ENCODE data around the gene CIT. TPM values are rescaled to one million over a fixed set of nuclear protein-coding genes. Genes with fewer than 3 reads are reported as not detected.

CIT gene
- total and polyA plus RNA-seq, 10 of the 15 experiments (the other 5 are each of a cell fraction or from before 2014, with no cell fraction given): 1.0 to 38.2 (median 14.9) TPM

DNA sequence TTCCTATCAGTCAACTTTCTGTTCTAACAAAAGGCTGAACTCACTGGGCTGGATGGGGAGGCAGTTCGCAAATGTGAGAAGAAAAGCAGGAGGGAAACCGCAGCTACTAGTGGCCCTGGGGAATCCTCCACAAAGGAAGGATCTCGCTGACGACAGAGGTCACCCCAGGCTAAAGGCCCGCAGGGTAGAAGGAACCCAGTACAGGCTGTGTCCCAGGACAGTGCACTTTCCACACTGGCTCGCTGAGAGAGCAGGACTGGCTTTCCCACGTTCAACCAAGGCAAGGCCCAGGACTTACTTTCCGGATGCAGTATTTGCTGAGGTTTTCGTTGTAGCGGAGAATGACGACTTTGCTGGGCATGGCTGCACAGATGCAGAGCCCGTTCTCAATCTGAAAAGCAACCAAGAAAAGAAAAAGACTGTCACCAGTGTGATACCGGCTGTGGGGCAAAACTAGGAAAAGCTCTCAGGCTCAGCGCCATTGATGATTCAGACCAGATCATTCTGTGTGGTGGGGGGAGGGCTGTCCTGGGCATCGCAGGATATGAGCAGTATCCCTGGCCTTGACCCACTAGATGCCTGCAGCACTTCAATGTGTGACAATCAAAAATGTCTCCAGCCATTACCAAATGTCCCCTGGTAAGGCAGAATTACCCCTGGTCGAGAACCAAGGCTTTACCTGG is 172.9 kb downstream of the CIT start:
- ChIA-PET POLR2A (no interaction called here), RAD21 (ENCODE audit: unreplicated experiment) (no interaction called here), SMC1A (ENCODE audit: uncharacterized antibody, unreplicated experiment) (no interaction called here), CTCF (no interaction called here)
- TF ChIP-seq IRF4 (IDR thresholded peaks at IDR 0.05; ENCODE audit: low read depth, low read length): no peak
- TF ChIP-seq ZNF207 (IDR thresholded peaks at IDR 0.05; ENCODE audit: borderline replicate concordance): no peak
- TF ChIP-seq SPI1 (IDR thresholded peaks at IDR 0.05; ENCODE audit: borderline replicate concordance, insufficient read depth, low read depth, low read length): no peak
- TF ChIP-seq, protein P1, sequence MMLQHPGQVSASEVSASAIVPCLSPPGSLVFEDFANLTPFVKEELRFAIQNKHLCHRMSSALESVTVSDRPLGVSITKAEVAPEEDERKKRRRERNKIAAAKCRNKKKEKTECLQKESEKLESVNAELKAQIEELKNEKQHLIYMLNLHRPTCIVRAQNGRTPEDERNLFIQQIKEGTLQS (IDR thresholded peaks at IDR 0.05; ENCODE audit: borderline replicate concordance, extremely low read depth, low read depth, low read length): no peak
- Histone ChIP-seq H3K27ac (ENCODE audit: control insufficient read depth, insufficient read depth) (no peak overlapping the region), H3K4me1 (ENCODE audit: control insufficient read depth, insufficient read depth, low read length) (no peaks in the 10 kb centered on the region), H3K27me3 (replicated peaks in 1 of 2; ENCODE audit: control insufficient read depth in 2 of 2, insufficient read depth in 2 of 2, low read length in 1 of 2) (no peaks in the 10 kb centered on the region), H3K4me3 (no peak overlapping the region), H3K4me2 (ENCODE audit: control insufficient read depth, insufficient read depth) (no peak overlapping the region), H3K9me3 (replicated peaks; ENCODE audit: control insufficient read depth, insufficient read depth, low read length) (no peaks in the 10 kb centered on the region), H2AFZ (ENCODE audit: control insufficient read depth, low read depth, low read length) (no peak overlapping the region), H3K9ac (ENCODE audit: control insufficient read depth, insufficient read depth, low read length) (no peak overlapping the region), H3K79me2 (ENCODE audit: control insufficient read depth, insufficient read depth, low read length) (no peaks in the 10 kb centered on the region), H3K36me3 (ENCODE audit: control insufficient read depth in 2 of 2, insufficient read depth in 2 of 2, low read length in 1 of 2) (peaks cover 2 to 8% of the 10 kb centered on the region in 2 experiments), H4K20me1 (ENCODE audit: control insufficient read depth, insufficient read depth) (no peaks in the 10 kb centered on the region)
- 95% methylated on average over 16 of the region's 16 CpGs for WGBS (ENCODE audit: insufficient coverage, insufficient replicate concordance, low lambda C conversion rate, missing lambda C conversion rate)
- in situ Hi-C loops (cut with MboI) (no loop called here), intact Hi-C loops (cut with micrococcal nuclease; ENCODE audit: unreplicated experiment) (no loop called here)
- no peak for DNase-seq (ENCODE audit: low read depth, low spot score)
- BruUV-seq (replicated peaks): no TSS peak
- no peak for ATAC-seq
- no peak for FAIRE-seq

DNA sequence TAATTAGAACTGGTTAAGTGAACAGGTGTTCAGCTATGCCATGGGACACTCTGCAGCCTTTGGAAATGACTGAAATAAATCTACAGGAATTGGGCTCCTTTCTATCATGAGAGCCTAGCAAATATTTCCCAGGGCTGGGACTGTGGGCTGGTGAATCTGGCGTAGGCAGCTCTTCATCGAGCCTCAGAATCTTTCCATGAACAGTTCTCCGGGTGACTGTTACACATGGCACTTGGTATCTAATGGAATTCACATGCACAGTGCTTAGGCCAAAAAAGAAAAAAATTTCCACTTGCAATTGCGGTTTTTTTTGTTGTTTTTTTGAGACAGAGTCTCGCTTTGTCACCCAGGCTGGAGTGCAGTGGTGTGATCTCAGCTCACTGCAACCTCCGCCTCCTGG is 177.0 kb downstream of the CIT start:
- ATAC-seq (no peak), DNase-seq (ENCODE audit: low read depth, low spot score) (no peak), FAIRE-seq (no peak)
- BruUV-seq (replicated peaks): no TSS peak
- no peaks in the 10 kb centered on the region for H3K4me1 ChIP-seq (ENCODE audit: control insufficient read depth, insufficient read depth, low read length)
- in situ Hi-C loops (cut with MboI) (no loop called here), intact Hi-C loops (cut with micrococcal nuclease; ENCODE audit: unreplicated experiment) (no loop called here)
- peaks cover 6 to 11% of the 10 kb centered on the region in 2 experiments for H3K36me3 ChIP-seq (ENCODE audit: control insufficient read depth in 2 of 2, insufficient read depth in 2 of 2, low read length in 1 of 2)
- H3K27ac ChIP-seq (ENCODE audit: control insufficient read depth, insufficient read depth): no peak overlapping the region
- H3K79me2 ChIP-seq (ENCODE audit: control insufficient read depth, insufficient read depth, low read length): no peaks in the 10 kb centered on the region
- H3K4me3 ChIP-seq: no peak overlapping the region
- ChIA-PET CTCF (interaction anchor here (0.6 to 1.1 kb wide), 2 partner anchors 13 to 27 kb away, joined by 3 to 4 read pairs; no protein-coding TSS in a partner anchor), RAD21 (ENCODE audit: unreplicated experiment) (no interaction called here), POLR2A (no interaction called here), SMC1A (ENCODE audit: uncharacterized antibody, unreplicated experiment) (no interaction called here)
- WGBS (ENCODE audit: insufficient coverage, insufficient replicate concordance, low lambda C conversion rate, missing lambda C conversion rate): 96% methylated on average over 6 of the region's 6 CpGs
- no peaks in the 10 kb centered on the region for H3K9me3 ChIP-seq (replicated peaks; ENCODE audit: control insufficient read depth, insufficient read depth, low read length)
- no peak overlapping the region for H3K4me2 ChIP-seq (ENCODE audit: control insufficient read depth, insufficient read depth)
- H4K20me1 ChIP-seq (ENCODE audit: control insufficient read depth, insufficient read depth): no peaks in the 10 kb centered on the region
- no peak overlapping the region for H3K9ac ChIP-seq (ENCODE audit: control insufficient read depth, insufficient read depth, low read length)
- no peak for TF ChIP-seq NR2F1 (conservative IDR thresholded peaks at IDR 0.05)
- no peak for TF ChIP-seq POU2F2 (IDR thresholded peaks at IDR 0.05; ENCODE audit: borderline replicate concordance, low read depth, low read length)
- TF ChIP-seq RELA (IDR thresholded peaks at IDR 0.05; ENCODE audit: borderline replicate concordance, partially characterized antibody): no peak
- TF ChIP-seq SMC3 (IDR thresholded peaks at IDR 0.05; ENCODE audit: borderline replicate concordance, low read length): no peak
- TF ChIP-seq, protein P2, sequence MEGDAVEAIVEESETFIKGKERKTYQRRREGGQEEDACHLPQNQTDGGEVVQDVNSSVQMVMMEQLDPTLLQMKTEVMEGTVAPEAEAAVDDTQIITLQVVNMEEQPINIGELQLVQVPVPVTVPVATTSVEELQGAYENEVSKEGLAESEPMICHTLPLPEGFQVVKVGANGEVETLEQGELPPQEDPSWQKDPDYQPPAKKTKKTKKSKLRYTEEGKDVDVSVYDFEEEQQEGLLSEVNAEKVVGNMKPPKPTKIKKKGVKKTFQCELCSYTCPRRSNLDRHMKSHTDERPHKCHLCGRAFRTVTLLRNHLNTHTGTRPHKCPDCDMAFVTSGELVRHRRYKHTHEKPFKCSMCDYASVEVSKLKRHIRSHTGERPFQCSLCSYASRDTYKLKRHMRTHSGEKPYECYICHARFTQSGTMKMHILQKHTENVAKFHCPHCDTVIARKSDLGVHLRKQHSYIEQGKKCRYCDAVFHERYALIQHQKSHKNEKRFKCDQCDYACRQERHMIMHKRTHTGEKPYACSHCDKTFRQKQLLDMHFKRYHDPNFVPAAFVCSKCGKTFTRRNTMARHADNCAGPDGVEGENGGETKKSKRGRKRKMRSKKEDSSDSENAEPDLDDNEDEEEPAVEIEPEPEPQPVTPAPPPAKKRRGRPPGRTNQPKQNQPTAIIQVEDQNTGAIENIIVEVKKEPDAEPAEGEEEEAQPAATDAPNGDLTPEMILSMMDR (IDR thresholded peaks at IDR 0.05 in 2 of 3, conservative IDR thresholded peaks at IDR 0.05 in 1 of 3; ENCODE audit: control insufficient read depth in 2 of 3, extremely low read depth in 1 of 3, insufficient read depth in 1 of 3, low read depth in 3 of 3, low read length in 3 of 3): no peak
- no peak for TF ChIP-seq SP1 (IDR thresholded peaks at IDR 0.05; ENCODE audit: low read depth, low read length)
- TF ChIP-seq SUPT20H (IDR thresholded peaks at IDR 0.05; ENCODE audit: borderline replicate concordance, control insufficient read depth, low read depth, low read length): no peak
- TF ChIP-seq POLR2A (IDR thresholded peaks at IDR 0.05; ENCODE audit: low read depth, low read length): no peak
- TF ChIP-seq FOXK2 (IDR thresholded peaks at IDR 0.05): no peak
- TF ChIP-seq, protein P3, sequence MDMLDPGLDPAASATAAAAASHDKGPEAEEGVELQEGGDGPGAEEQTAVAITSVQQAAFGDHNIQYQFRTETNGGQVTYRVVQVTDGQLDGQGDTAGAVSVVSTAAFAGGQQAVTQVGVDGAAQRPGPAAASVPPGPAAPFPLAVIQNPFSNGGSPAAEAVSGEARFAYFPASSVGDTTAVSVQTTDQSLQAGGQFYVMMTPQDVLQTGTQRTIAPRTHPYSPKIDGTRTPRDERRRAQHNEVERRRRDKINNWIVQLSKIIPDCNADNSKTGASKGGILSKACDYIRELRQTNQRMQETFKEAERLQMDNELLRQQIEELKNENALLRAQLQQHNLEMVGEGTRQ (IDR thresholded peaks at IDR 0.05; ENCODE audit: borderline replicate concordance, low read depth, low read length): no peak
- no peaks in the 10 kb centered on the region for H3K27me3 ChIP-seq (replicated peaks in 1 of 2; ENCODE audit: control insufficient read depth in 2 of 2, insufficient read depth in 2 of 2, low read length in 1 of 2)
- H2AFZ ChIP-seq (ENCODE audit: control insufficient read depth, low read depth, low read length): no peak overlapping the region
